Measurements from ENCODE around the gene PER3. TPM values are rescaled to one million over a fixed set of nuclear protein-coding genes. Genes with fewer than 3 reads are reported as not detected.

Gene PER3
- total and polyA plus RNA-seq, 2 of the 4 experiments (the other 2 are of a cell fraction) = 3.4 to 4.2 TPM

GRCh38 chr1:7749126-7749525 lies 35.0 kb upstream of the PER3 start:
- no peak overlapping the region for H2BK5ac ChIP-seq (ENCODE audit: low read depth, low read length, poor library complexity, severe bottlenecking)
- no peaks in the 10 kb centered on the region for H3K9me1 ChIP-seq (ENCODE audit: insufficient read depth, low read length)
- ATAC-seq (ENCODE audit: low read depth) (no peak), DNase-seq (no peak)
- dilution Hi-C loops (cut with HindIII; ENCODE audit: low sequenced_read_pairs, unreplicated experiment) = no loop called here
- in situ Hi-C loops (cut with MboI; ENCODE audit: low sequenced_read_pairs) = no loop called here
- intact Hi-C loops (cut with micrococcal nuclease) = no loop called here
- H3K56ac ChIP-seq (ENCODE audit: extremely low read depth, insufficient read depth, low read length) = no peak overlapping the region
- H2AK5ac ChIP-seq (ENCODE audit: low read depth, low read length) = no peak overlapping the region
- no peak overlapping the region for H3K18ac ChIP-seq (ENCODE audit: low read depth, low read length)
- H4K8ac ChIP-seq (ENCODE audit: low read depth in 2 of 2, low read length in 2 of 2) = no peak overlapping the region
- TF ChIP-seq RCOR1 (IDR thresholded peaks at IDR 0.05; ENCODE audit: insufficient replicate concordance, low read length) = no peak
- TF ChIP-seq RFX5 (IDR thresholded peaks at IDR 0.05; ENCODE audit: low read depth, low read length) = no peak
- TF ChIP-seq POLR2A (IDR thresholded peaks at IDR 0.05; ENCODE audit: low read depth, low read length) = no peak
- no peak for TF ChIP-seq ELK1 (IDR thresholded peaks at IDR 0.05; ENCODE audit: borderline replicate concordance, low read depth, low read length)
- TF ChIP-seq, protein P1, sequence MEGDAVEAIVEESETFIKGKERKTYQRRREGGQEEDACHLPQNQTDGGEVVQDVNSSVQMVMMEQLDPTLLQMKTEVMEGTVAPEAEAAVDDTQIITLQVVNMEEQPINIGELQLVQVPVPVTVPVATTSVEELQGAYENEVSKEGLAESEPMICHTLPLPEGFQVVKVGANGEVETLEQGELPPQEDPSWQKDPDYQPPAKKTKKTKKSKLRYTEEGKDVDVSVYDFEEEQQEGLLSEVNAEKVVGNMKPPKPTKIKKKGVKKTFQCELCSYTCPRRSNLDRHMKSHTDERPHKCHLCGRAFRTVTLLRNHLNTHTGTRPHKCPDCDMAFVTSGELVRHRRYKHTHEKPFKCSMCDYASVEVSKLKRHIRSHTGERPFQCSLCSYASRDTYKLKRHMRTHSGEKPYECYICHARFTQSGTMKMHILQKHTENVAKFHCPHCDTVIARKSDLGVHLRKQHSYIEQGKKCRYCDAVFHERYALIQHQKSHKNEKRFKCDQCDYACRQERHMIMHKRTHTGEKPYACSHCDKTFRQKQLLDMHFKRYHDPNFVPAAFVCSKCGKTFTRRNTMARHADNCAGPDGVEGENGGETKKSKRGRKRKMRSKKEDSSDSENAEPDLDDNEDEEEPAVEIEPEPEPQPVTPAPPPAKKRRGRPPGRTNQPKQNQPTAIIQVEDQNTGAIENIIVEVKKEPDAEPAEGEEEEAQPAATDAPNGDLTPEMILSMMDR (conservative IDR thresholded peaks at IDR 0.05; ENCODE audit: low read depth, low read length) = no peak
- no peak for TF ChIP-seq CHD1 (IDR thresholded peaks at IDR 0.05; ENCODE audit: low read depth, low read length)
- TF ChIP-seq FOS (IDR thresholded peaks at IDR 0.05; ENCODE audit: low read depth, low read length) = no peak
- no peak for TF ChIP-seq MAFK (IDR thresholded peaks at IDR 0.05; ENCODE audit: low read depth, low read length)
- TF ChIP-seq NFE2L2 (IDR thresholded peaks at IDR 0.05; ENCODE audit: low read depth, low read length) = no peak
- peaks cover 19% of the 10 kb centered on the region for H3K27me3 ChIP-seq (ENCODE audit: control insufficient read depth, insufficient read depth, low read length)
- H3K9me3 ChIP-seq (ENCODE audit: control insufficient read depth, insufficient read depth, low read length) = no peaks in the 10 kb centered on the region
- no peak overlapping the region for H3K23ac ChIP-seq (ENCODE audit: low read depth, low read length)
- no peak overlapping the region for H3K4me3 ChIP-seq (ENCODE audit: insufficient read depth, low read depth, low read length)
- H3K9ac ChIP-seq (ENCODE audit: low read depth, low read length) = no peak overlapping the region
- peaks cover 6% of the 10 kb centered on the region; the same call in 1 of the 2 replicates for H3K4me1 ChIP-seq (ENCODE audit: control insufficient read depth, insufficient read depth, low read length)
- no peak overlapping the region for H2AFZ ChIP-seq (replicated peaks; ENCODE audit: low read length, poor library complexity)
- no peak overlapping the region for H3K14ac ChIP-seq (replicated peaks; ENCODE audit: low read depth, low read length)
- H3K36me3 ChIP-seq (ENCODE audit: control insufficient read depth, insufficient read depth, low read length) = no peaks in the 10 kb centered on the region
- H4K20me1 ChIP-seq (ENCODE audit: insufficient read depth, low read length) = no peaks in the 10 kb centered on the region
- BruUV-seq (replicated peaks) = no TSS peak
- ChIA-PET POLR2A (ENCODE audit: unreplicated experiment) (no interaction called here), CTCF (interaction anchor here (0.6 to 3.1 kb wide), 4 partner anchors 72 to 91 kb away, joined by 3 to 15 read pairs (median 5); no protein-coding TSS in a partner anchor)
- no peaks in the 10 kb centered on the region for H3K79me1 ChIP-seq (ENCODE audit: low read depth in 1 of 2, low read length in 2 of 2)
- H3K27ac ChIP-seq (ENCODE audit: insufficient read depth, low read length) = no peak overlapping the region
- no peak overlapping the region for H4K5ac ChIP-seq (ENCODE audit: low read depth, low read length)
- no peak overlapping the region for H3K4ac ChIP-seq (ENCODE audit: low read depth, low read length)
- H2BK120ac ChIP-seq (ENCODE audit: low read depth, low read length) = no peak overlapping the region
- H4K91ac ChIP-seq (ENCODE audit: insufficient read depth, low read depth, low read length) = no peak overlapping the region
- no peak overlapping the region for H2BK20ac ChIP-seq (ENCODE audit: low read depth, low read length)
- no peak overlapping the region for H2BK15ac ChIP-seq (ENCODE audit: low read depth, low read length)
- no peak overlapping the region for H3K4me2 ChIP-seq (ENCODE audit: low read depth, low read length)
- H2AK9ac ChIP-seq (replicated peaks; ENCODE audit: low read depth, low read length, poor library complexity) = no peak overlapping the region
- 60% methylated on average over 1 of the region's 5 CpGs; no CpG with 5 or more reads in 1 of the 2 experiments for WGBS, 2 experiments (ENCODE audit: extremely low coverage in 2 of 2, insufficient read length in 1 of 2)
